22Rv1 (cell line): Measurements from ENCODE around the gene BMP7.

Experiments
- CTCF ChIP-seq: fragments of 450-650 bp; IDR thresholded peaks from 2 replicates; pipeline ENCODE4 v1.5.1; 2017; ENCODE audit warnings: mild to moderate bottlenecking
- ZFX ChIP-seq: fragments of 450-650 bp; IDR thresholded peaks from 2 replicates; pipeline ENCODE4 v1.6.1; 2017; ENCODE audit warnings: antibody characterized with exemption, borderline replicate concordance

GRCh38 chr20:57186192-57186591, 80.2 kb downstream of the BMP7 start:
- TF ChIP-seq CTCF = no peak
- no peak for TF ChIP-seq ZFX
